Brain microvascular endothelial cell (primary cell): ENCODE data around the gene BMP4.

ENCODE experiments used
- DNase-seq: peaks from one replicate; pipeline ENCODE4 v3.0.0-alpha.2; 2020
- H3K27ac ChIP-seq: fragments of 250-450 bp; sonication (Bioruptor Pico); 2 replicates; pipeline ENCODE4 v1.5.1; 2020; ENCODE audit warnings: mild to moderate bottlenecking, moderate library complexity
- H3K27me3 ChIP-seq: fragments of 250-450 bp; sonication (Bioruptor Pico); replicated peaks from 2 replicates; pipeline ENCODE4 v1.5.1; 2020; ENCODE audit warnings: mild to moderate bottlenecking
- H3K36me3 ChIP-seq: fragments of 250-450 bp; sonication (Bioruptor Pico); replicated peaks from 2 replicates; pipeline ENCODE4 v1.5.1; 2020; ENCODE audit warnings: mild to moderate bottlenecking
- H3K4me3 ChIP-seq: 2 replicates; pipeline ENCODE4 v1.5.1; 2011; ENCODE audit warnings: low read depth, mild to moderate bottlenecking, control low read depth, low read length, moderate library complexity
- in situ Hi-C: cut with HindIII; loops from 2 replicates; pipeline ENCODE4 v1.10.0; 2017; ENCODE audit warnings: low sequenced_read_pairs, low pct_ligation_motif_present
- TF ChIP-seq, protein P1 (sequence below): IDR thresholded peaks from 2 replicates; pipeline ENCODE4 v1.5.1; 2011; ENCODE audit warnings: low read depth, mild to moderate bottlenecking, moderate library complexity, low read length, control low read depth, inconsistent platforms; ENCODE audit errors: missing control alignments

The BMP4 gene

DNA sequence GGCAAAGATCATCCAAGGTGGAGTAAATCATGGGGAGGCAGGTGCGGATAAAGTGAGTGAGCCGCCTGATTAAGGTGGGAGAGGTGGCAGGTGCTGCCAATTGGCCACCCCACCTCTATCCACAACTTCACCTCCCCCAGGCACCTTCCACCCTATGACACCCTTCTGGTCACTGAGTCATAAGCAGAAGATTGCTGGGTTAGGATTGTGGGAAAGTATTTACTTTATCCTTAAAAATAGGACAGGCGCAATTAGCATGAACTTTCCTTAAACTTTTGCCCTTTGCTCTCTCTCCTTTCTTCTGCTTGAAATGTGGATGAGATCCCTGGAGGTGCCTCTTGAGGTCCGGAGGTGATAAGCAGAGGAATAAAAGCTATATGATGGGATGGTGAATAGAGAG is 14.9 kb upstream of the BMP4 start:
- TF ChIP-seq, protein P1, sequence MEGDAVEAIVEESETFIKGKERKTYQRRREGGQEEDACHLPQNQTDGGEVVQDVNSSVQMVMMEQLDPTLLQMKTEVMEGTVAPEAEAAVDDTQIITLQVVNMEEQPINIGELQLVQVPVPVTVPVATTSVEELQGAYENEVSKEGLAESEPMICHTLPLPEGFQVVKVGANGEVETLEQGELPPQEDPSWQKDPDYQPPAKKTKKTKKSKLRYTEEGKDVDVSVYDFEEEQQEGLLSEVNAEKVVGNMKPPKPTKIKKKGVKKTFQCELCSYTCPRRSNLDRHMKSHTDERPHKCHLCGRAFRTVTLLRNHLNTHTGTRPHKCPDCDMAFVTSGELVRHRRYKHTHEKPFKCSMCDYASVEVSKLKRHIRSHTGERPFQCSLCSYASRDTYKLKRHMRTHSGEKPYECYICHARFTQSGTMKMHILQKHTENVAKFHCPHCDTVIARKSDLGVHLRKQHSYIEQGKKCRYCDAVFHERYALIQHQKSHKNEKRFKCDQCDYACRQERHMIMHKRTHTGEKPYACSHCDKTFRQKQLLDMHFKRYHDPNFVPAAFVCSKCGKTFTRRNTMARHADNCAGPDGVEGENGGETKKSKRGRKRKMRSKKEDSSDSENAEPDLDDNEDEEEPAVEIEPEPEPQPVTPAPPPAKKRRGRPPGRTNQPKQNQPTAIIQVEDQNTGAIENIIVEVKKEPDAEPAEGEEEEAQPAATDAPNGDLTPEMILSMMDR = no peak
- Histone ChIP-seq H3K27me3 (no peaks in the 10 kb centered on the region), H3K27ac (no peak overlapping the region), H3K4me3 (no peak overlapping the region), H3K36me3 (no peaks in the 10 kb centered on the region)
- in situ Hi-C loops = no loop called here
- DNase-seq = no peak

DNA sequence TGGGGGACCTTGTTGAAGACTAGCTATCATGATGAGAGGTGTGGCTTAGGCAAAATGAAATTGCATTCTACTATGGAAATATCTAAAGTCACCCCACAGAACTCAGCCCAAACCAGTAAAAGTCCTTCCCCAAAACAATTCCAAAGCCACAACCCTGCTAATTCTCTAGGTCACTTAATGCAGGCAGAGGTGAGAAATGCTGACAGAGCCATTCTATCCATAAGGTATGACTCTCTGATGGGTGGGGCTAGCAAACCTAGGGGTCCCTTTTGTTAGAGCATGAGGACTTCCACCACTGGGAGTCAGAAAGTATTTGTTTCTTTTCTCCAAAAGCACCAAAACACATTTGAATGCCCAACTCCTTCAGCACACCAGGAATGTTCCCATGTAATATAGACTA is 12.7 kb upstream of the BMP4 start:
- H3K27me3 ChIP-seq = no peaks in the 10 kb centered on the region
- no peak overlapping the region for H3K4me3 ChIP-seq
- H3K27ac ChIP-seq = no peak overlapping the region
- no peak for DNase-seq
- TF ChIP-seq, protein P1 = no peak
- no peaks in the 10 kb centered on the region for H3K36me3 ChIP-seq
- in situ Hi-C loops = no loop called here

DNA sequence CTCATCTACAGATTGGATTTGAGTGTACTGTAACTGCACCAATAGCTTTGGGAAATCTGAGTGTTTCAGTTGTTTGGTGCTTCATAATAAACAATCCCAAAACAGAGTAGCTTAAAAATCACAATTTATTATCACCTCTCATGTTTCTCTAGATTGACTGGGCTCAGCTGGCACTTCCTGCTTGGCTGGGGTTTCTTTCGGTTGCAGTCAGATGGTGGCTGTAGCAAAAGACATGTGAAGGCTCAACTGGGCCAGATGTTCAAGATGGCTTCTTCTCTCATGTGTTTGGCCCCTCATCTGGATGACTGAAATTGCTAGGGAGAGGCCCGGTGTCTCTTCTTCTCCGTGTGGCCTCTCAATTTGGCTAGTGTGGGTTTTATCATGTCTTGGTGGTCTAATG is 12.1 kb upstream of the BMP4 start:
- in situ Hi-C loops = no loop called here
- TF ChIP-seq, protein P1 = no peak
- DNase-seq = no peak

DNA sequence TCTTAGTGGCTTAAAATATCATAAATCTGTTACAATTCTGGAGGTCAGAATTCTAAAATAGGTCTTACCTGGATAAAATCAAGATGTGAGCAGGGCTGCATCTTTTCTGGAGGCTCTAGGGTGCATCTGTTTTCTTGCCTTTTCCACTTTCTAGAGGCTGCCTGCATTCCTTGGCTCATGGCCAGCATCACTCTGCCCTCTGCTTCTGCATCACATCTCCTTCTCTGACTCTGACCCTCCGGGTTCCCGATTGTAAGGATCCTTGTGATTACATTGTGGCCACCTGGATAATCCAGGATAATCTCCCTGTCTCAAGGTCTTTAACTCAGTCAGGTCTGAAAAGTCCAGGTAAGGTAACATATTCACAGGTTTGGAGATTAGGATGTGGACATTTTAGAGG is 11.0 kb upstream of the BMP4 start:
- no peak overlapping the region for H3K27ac ChIP-seq
- in situ Hi-C loops = no loop called here
- peaks cover 8% of the 10 kb centered on the region for H3K27me3 ChIP-seq
- H3K4me3 ChIP-seq = no peak overlapping the region
- no peaks in the 10 kb centered on the region for H3K36me3 ChIP-seq
- TF ChIP-seq, protein P1 = no peak
- no peak for DNase-seq

More for the DNA sequence above, 12.1 kb upstream of the BMP4 start:
- H3K4me3 ChIP-seq = no peak overlapping the region
- no peak overlapping the region for H3K27ac ChIP-seq
- H3K27me3 ChIP-seq = no peaks in the 10 kb centered on the region
- no peaks in the 10 kb centered on the region for H3K36me3 ChIP-seq

DNA sequence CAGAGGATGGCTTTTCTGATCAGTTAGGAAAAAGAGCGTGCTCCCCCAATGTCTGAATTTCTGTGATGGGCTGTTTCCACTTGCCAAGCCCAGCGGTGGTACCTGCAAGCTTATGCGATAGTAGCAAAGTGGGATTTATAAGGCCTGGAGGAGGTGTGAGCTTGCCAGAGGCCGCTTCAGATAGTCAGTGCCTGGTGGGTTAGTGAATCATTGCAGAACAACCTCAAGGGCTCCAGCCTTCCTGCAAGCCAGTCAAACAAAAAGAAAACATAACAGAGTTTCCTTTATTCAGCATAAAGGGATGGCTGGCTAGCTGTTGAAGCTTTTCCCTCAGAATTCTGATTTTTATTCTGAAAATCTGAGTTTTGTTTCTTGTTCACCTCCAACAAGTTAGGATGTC is 7.6 kb upstream of the BMP4 start:
- in situ Hi-C loops = no loop called here
- H3K4me3 ChIP-seq = no peak overlapping the region
- H3K36me3 ChIP-seq = no peaks in the 10 kb centered on the region
- TF ChIP-seq, protein P1 = no peak
- H3K27ac ChIP-seq = no peak overlapping the region
- peak; percentile 60 for DNase-seq
- H3K27me3 ChIP-seq = peaks cover 14% of the 10 kb centered on the region

DNA sequence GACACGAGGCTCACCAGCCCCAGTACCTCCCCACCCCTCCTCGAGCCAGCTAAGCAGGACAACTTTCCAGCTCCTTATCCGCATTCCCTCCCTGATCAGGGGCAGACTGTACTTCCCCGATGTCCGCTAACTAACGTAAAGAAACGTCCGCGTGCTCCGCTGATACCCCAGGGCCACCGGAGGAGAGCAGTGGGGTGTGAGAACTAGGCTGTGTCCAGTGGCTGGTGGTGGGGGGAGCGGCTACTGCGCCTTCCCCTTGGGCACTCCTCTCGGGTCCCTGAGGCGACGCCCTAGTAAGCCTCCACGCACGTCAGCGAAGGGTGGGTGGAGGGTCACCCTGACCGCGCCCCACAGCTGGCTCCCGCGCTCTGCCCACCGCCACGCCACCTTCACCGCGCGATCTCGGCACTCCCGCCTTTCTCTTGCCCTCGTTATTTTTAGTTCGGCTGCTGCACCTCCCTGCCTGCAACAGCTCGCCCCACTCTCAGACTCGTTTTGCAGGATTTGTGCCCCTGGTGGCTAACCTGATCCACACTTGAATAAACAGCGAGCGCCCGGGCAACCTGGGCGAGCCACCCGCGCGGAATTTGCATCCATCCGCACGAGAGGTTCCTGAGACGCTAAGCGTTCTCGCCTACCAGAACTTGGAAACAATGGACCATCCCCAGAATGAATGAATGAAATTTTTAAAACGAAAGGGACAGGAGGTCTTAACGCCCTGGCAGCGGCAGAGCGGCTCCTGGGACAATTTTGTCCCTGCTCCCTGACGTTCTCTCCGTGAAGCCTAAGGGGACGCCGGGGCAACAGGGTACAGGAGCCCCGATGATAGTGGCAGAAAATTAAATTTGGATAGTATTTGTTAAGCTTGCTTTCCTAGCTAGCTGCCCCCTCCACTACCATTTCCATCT is 6.9 kb upstream of the BMP4 start:
- peak overlapping the region; percentile 29 for H3K4me3 ChIP-seq
- no peaks in the 10 kb centered on the region for H3K36me3 ChIP-seq
- no peak overlapping the region for H3K27ac ChIP-seq
- no peak for DNase-seq
- H3K27me3 ChIP-seq = peaks cover 14% of the 10 kb centered on the region
- in situ Hi-C loops = no loop called here
- TF ChIP-seq, protein P1 = peak; percentile 65
